Testis (tissue), 3 donors: ENCODE data around the gene ARRDC3. TPM values are rescaled to one million over a fixed set of nuclear protein-coding genes. Genes with fewer than 3 reads are reported as not detected.
"Not testable (repeated sequence)": the region's sequence is repeated elsewhere in the genome, so short reads cannot be mapped to it uniquely, and the experiment has no call there.

Experiments
- DNase-seq: peaks from one replicate; pipeline ENCODE4 v3.0.0-alpha.2; 2019
- H3K27ac ChIP-seq, 2 donors: fragments of 200-600 bp; sonication (generic); one replicate each; pipeline ENCODE4 v1.5.1; 2019
- H3K27me3 ChIP-seq: fragments of 200-600 bp; sonication (generic); one replicate; pipeline ENCODE4 v1.5.1; 2019
- H3K36me3 ChIP-seq: fragments of 200-600 bp; sonication (generic); one replicate; pipeline ENCODE4 v1.5.1; 2017; ENCODE audit warnings: low read depth; ENCODE audit errors: missing control alignments
- H3K4me1 ChIP-seq: fragments of 200-600 bp; sonication (generic); one replicate; pipeline ENCODE4 v1.5.1; 2019
- H3K4me3 ChIP-seq, 2 donors: fragments of 200-600 bp; sonication (generic); one replicate each; pipeline ENCODE4 v1.5.1; 2017 to 2019
- H3K9me3 ChIP-seq: fragments of 200-600 bp; sonication (generic); one replicate; pipeline ENCODE4 v1.5.1; 2017
- POLR2A ChIP-seq: fragments of 450-650 bp; IDR thresholded peaks from one replicate; pipeline ENCODE4 v1.6.1; 2017; ENCODE audit warnings: antibody characterized with exemption, mild to moderate bottlenecking, moderate library complexity
- WGBS, 2 donors: methylation state at CpG; one replicate each; pipeline ENCODE4 v1.1.5; 2018; 5-methylcytosine and 5-hydroxymethylcytosine counted together
- intact Hi-C: fragments of 100-400 bp; cut with DNase I; formaldehyde crosslinking; loops from one replicate; pipeline ENCODE4 v1.15.1; 2023; ENCODE audit warnings: low total_unique reads
- polyA plus RNA-seq: library from polyadenylated mRNA; stranded (reverse); fragments of 350-450 nt; fragmentation: Illumina TruSeq; extraction: RNeasy Lipid Tissue Mini Kit (QIAGEN cat#74804); gene quantifications from one replicate; pipeline ENCODE4 v1.2.3, GENCODE V29; 2014; ENCODE audit warnings: low read depth, low replicate concordance; ENCODE audit not compliant: insufficient read depth
- total RNA-seq, 2 donors: library from RNA; depleted of rRNA; stranded (reverse); fragments of >200 nt; gene quantifications; one replicate each; pipeline ENCODE4 v1.2.3, GENCODE V29; 2016
- TF ChIP-seq, protein P1 (sequence below), 3 experiments: fragments of 450-650 bp in 2 of 3; fragments of 200-600 bp in 1 of 3; sonication (generic) in 1 of 3; IDR thresholded peaks; one replicate each; pipeline ENCODE4 v1.5.1; 2016 to 2019; ENCODE audit warnings: antibody characterized with exemption in 3 of 3, mild to moderate bottlenecking in 2 of 3, moderate library complexity in 1 of 3

Gene ARRDC3
- total and polyA plus RNA-seq, 3 donors from 2014 or later, result 30.5 to 53.4 (median 47.6) TPM

DNA sequence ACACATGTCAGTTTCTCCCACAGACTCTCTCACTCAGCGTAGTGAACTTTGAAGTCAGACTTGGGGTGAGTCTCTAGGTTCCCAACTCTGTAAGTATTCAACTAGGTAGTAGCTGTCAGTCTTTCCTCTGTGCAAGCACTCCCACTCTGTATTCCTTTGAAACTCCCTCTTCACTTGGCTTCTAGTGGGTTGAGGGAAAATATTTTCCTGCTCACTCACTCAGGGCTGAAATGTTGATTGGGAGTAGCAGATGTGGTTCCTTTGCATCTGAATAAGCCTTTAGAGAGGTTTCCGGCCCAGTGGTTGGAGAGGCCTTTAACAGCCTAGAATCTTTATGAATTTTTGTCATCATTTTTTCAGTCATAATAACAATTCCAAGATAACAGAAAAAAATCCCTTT is 18.1 kb upstream of the ARRDC3 start:
- Histone ChIP-seq H3K27ac (no peak overlapping the region), H3K4me1 (no peaks in the 10 kb centered on the region), H3K27me3 (no peaks in the 10 kb centered on the region), H3K36me3 (no peaks in the 10 kb centered on the region), H3K4me3 (no peak overlapping the region), H3K9me3 (no peaks in the 10 kb centered on the region)
- TF ChIP-seq, protein P1, sequence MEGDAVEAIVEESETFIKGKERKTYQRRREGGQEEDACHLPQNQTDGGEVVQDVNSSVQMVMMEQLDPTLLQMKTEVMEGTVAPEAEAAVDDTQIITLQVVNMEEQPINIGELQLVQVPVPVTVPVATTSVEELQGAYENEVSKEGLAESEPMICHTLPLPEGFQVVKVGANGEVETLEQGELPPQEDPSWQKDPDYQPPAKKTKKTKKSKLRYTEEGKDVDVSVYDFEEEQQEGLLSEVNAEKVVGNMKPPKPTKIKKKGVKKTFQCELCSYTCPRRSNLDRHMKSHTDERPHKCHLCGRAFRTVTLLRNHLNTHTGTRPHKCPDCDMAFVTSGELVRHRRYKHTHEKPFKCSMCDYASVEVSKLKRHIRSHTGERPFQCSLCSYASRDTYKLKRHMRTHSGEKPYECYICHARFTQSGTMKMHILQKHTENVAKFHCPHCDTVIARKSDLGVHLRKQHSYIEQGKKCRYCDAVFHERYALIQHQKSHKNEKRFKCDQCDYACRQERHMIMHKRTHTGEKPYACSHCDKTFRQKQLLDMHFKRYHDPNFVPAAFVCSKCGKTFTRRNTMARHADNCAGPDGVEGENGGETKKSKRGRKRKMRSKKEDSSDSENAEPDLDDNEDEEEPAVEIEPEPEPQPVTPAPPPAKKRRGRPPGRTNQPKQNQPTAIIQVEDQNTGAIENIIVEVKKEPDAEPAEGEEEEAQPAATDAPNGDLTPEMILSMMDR (IDR thresholded peaks at IDR 0.05), result no peak
- TF ChIP-seq POLR2A, result no peak
- 88 to 94% methylated on average over 2 of the region's 2 CpGs for WGBS, 2 donors
- no peak for DNase-seq
- intact Hi-C loops, result no loop called here

DNA sequence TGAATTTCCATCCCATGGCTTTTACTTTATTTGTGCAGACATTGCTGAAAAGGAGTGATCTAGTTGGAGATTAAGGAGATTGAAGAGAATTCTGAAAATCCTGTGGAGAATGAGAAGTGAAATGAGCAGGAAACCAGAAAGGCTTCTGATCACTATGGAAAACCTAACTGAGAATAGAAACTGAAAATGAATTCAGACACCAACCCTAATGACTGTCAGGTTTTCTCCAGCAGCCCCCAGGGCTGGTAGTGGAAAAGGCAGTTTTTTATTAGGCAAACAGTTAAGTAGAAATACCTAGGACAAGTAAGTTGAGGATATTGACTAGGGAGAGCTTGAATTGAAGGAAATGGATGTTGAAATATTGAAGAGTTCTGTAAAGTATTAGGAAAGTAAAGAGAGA is 14.7 kb upstream of the ARRDC3 start:
- Histone ChIP-seq H3K4me1 (no peaks in the 10 kb centered on the region), H3K36me3 (no peaks in the 10 kb centered on the region), H3K9me3 (no peaks in the 10 kb centered on the region), H3K27me3 (no peaks in the 10 kb centered on the region), H3K4me3 (no peak overlapping the region), H3K27ac (no peak overlapping the region)
- no peak for DNase-seq
- intact Hi-C loops, result no loop called here
- TF ChIP-seq POLR2A, result no peak
- TF ChIP-seq, protein P1 (IDR thresholded peaks at IDR 0.05), result no peak

DNA sequence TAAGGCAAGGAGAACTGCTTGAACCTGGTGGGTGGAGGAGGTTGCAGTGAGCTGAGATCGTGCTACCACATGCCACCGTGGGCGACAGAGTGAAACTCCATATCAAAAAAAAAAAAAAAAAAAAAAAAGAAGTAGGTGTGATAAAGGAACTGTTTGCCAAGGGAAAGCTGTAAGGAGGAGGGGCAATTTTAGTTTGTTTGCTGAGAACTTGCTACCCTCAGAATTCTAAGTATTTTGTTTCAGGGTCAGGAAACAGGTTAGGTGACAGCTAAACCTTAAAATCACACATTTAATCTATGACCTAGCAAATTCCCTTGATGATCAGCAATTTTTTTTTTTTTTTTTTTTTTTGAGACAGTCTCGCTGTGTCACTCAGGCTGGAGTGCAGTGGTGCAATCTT is 7.2 kb upstream of the ARRDC3 start:
- H3K27me3 ChIP-seq, result no peaks in the 10 kb centered on the region
- TF ChIP-seq POLR2A, result no peak
- TF ChIP-seq, protein P1 (IDR thresholded peaks at IDR 0.05), result no peak
- H3K9me3 ChIP-seq, result no peaks in the 10 kb centered on the region
- H3K27ac ChIP-seq, result no peak overlapping the region
- no peak for DNase-seq
- WGBS, 2 donors, result 80 to 93% methylated on average over 4 of the region's 4 CpGs
- intact Hi-C loops, result no loop called here
- H3K36me3 ChIP-seq, result no peaks in the 10 kb centered on the region
- no peak overlapping the region for H3K4me3 ChIP-seq
- no peaks in the 10 kb centered on the region for H3K4me1 ChIP-seq

DNA sequence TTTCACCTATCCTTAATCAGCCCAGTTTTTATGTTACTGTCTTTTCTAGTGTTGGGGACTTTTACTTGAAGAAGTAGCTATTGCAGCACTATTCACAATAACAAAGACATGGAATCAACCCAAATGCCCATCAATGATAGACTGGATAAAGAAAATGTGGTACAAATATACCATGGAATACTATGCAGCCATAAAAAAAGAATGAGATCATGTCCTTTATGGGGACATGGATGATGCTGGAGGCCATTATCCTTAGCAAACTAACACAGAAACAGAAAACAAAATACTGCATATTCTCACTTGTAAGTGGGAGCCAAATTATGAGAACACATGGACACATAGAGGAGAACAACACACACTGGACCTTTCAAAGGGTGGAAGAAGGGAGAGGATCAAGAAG is 6.4 kb upstream of the ARRDC3 start:
- H3K9me3 ChIP-seq, DNase-seq, H3K4me3 ChIP-seq, H3K27me3 ChIP-seq, H3K27ac ChIP-seq, H3K36me3 ChIP-seq, intact Hi-C loops, H3K4me1 ChIP-seq: not testable (repeated sequence)

GRCh38 chr5:91388362-91388761 is 5.2 kb upstream of the ARRDC3 start:
- Histone ChIP-seq H3K4me3 (no peak overlapping the region), H3K4me1 (peaks cover 7% of the 10 kb centered on the region), H3K9me3 (no peaks in the 10 kb centered on the region), H3K27me3 (no peaks in the 10 kb centered on the region), H3K36me3 (no peaks in the 10 kb centered on the region), H3K27ac (no peak overlapping the region)
- TF ChIP-seq POLR2A, result no peak
- TF ChIP-seq, protein P1 (IDR thresholded peaks at IDR 0.05), result no peak
- intact Hi-C loops, result no loop called here
- 92 to 99% methylated on average over 5 of the region's 5 CpGs for WGBS, 2 donors
- no peak for DNase-seq
